Right ventricle myocardium inferior (tissue), 1 donor: ENCODE data around the gene PPP2R3A. TPM values are rescaled to one million over a fixed set of nuclear protein-coding genes. Genes with fewer than 3 reads are reported as not detected.
"Not testable (repeated sequence)": the region's sequence is repeated elsewhere in the genome, so short reads cannot be mapped to it uniquely, and the experiment has no call there.

Experiments
- ATAC-seq: fragments of 200-7000 bp; cut with Tn5 transposase; one replicate; pipeline ENCODE4 v1.9.1; 2020; ENCODE audit warnings: mild to moderate bottlenecking, moderate library complexity
- DNase-seq: peaks from one replicate; pipeline ENCODE4 v3.0.0; 2021; ENCODE audit errors: missing footprints
- intact Hi-C: fragments of 100-400 bp; cut with DNase I; formaldehyde crosslinking; loops from one replicate; pipeline ENCODE4 v1.11.0; 2022
- long read RNA-seq: library from polyadenylated mRNA; unstranded; transcript quantifications from one replicate; pipeline ENCODE4 v2.0.0, GENCODE V29; 2021
- total RNA-seq: library from RNA; stranded (reverse); fragmentation: NEBNext Ultra II Directional; extraction: Animal tissue kit (Norgen Biotek cat#: 25700); gene quantifications from one replicate; pipeline ENCODE4 v1.2.1, GENCODE V29; 2021
- donor health status: DM: no; HTN: yes; CAD: no; lungs with severe emphysema.

The PPP2R3A gene, protein sequence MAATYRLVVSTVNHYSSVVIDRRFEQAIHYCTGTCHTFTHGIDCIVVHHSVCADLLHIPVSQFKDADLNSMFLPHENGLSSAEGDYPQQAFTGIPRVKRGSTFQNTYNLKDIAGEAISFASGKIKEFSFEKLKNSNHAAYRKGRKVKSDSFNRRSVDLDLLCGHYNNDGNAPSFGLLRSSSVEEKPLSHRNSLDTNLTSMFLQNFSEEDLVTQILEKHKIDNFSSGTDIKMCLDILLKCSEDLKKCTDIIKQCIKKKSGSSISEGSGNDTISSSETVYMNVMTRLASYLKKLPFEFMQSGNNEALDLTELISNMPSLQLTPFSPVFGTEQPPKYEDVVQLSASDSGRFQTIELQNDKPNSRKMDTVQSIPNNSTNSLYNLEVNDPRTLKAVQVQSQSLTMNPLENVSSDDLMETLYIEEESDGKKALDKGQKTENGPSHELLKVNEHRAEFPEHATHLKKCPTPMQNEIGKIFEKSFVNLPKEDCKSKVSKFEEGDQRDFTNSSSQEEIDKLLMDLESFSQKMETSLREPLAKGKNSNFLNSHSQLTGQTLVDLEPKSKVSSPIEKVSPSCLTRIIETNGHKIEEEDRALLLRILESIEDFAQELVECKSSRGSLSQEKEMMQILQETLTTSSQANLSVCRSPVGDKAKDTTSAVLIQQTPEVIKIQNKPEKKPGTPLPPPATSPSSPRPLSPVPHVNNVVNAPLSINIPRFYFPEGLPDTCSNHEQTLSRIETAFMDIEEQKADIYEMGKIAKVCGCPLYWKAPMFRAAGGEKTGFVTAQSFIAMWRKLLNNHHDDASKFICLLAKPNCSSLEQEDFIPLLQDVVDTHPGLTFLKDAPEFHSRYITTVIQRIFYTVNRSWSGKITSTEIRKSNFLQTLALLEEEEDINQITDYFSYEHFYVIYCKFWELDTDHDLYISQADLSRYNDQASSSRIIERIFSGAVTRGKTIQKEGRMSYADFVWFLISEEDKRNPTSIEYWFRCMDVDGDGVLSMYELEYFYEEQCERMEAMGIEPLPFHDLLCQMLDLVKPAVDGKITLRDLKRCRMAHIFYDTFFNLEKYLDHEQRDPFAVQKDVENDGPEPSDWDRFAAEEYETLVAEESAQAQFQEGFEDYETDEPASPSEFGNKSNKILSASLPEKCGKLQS (N-terminal part only)
- 107 TPM for total RNA-seq
- long read RNA-seq, full-length matches to known transcripts = 43 of 54 reads
- long read RNA-seq, partial matches to known transcripts = 6 of 54 reads
- long read RNA-seq, other reads (novel, unspliced or antisense) = 5 of 54 reads

DNA sequence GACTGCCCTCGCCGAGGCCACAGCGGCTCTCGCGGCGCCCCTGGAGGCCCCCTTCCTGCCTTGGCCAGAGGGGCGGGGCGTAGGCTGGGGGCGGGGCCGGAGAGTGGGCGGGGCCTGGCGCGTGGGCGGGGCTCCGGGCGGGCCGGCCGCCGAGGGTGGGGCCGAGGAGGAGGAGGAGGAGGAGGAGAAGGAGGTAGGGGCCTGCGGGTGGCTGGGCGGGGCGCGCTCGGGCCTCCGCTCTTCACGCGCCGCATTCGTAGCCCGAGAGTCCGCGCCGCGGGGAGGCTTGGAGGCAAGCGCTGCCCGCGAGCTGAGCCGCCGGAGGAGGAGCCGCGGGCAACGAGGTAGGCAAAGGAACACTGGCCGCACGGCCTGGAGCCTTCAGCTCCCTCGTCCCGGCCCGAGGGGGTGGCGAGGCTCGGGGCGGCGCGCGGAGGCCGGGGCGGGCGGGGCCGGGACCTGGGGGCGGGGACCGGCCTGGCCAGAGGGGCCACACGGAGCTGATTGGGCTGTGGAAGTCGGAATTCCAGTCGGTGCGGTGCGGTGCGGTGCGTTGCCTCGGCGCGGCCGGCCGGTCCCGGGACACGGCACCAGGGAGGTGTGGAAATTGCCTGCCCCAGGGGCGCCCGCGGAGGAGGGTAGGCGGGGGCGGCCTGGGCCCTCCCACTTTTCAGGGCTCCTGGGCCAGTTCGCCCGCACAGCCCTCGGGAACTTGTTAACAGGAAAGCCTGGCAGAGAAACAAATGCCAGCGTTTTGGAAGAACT lies at the start of gene PPP2R3A:
PPP2R3A (plus strand) TSS at position 223 of the 765 bp plus-strand sequence. CDS start 35,771 bp downstream, outside the sequence.
- DNase-seq = peak; percentile 89
- intact Hi-C loops = loop anchor here (2.0 to 5.0 kb wide), 3 partner anchors 48 to 77 kb away; no protein-coding TSS in a partner anchor
- ATAC-seq = peak; percentile 97

DNA sequence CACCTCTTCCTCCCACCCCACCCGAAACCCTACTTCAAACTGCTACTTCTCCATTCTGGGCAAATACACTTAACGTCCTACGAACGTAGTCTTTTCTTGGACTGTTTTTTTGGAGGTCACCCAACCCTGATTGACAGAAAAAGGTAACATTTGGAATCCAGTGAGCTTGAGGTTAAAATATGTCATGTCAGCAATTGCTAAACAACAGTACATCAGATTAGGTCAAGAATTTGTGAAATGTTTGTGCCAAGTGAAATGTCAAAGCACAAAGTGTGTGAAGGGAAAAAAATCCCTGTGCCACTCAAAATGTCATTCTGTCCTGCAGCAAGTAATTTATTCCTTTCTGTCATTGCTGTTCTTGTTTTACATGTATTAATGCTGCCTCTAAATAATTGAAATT lies 49.2 kb upstream of the PPP2R3A start:
- DNase-seq (no peak), ATAC-seq (no peak)
- intact Hi-C loops = loop anchor here (5.0 kb wide), 1 partner anchor 51 kb away; the partner anchor contains the start of gene PPP2R3A

DNA sequence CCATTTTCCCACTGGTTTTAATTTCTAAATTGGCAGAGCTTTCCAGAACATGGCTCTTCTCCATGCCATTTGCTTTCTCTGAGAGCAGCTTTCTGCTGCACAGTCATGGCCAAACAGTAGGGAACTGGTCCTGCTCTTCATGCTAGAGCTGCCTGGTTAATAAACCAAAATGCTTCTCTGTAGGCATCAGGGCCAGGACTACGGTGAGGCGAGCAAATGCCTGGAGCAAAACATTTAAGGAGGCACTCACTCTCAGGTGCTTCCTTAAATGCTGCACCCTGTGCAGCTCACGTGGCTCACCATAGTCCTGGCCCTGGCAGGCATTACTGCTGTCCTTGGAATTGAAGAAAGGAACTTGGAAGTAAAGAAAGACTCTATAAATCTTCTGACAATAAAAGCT lies 48.5 kb upstream of the PPP2R3A start:
- intact Hi-C loops = loop anchor here (5.0 kb wide), 1 partner anchor 50 kb away; the partner anchor contains the start of gene PPP2R3A
- DNase-seq (no peak), ATAC-seq (no peak)

DNA sequence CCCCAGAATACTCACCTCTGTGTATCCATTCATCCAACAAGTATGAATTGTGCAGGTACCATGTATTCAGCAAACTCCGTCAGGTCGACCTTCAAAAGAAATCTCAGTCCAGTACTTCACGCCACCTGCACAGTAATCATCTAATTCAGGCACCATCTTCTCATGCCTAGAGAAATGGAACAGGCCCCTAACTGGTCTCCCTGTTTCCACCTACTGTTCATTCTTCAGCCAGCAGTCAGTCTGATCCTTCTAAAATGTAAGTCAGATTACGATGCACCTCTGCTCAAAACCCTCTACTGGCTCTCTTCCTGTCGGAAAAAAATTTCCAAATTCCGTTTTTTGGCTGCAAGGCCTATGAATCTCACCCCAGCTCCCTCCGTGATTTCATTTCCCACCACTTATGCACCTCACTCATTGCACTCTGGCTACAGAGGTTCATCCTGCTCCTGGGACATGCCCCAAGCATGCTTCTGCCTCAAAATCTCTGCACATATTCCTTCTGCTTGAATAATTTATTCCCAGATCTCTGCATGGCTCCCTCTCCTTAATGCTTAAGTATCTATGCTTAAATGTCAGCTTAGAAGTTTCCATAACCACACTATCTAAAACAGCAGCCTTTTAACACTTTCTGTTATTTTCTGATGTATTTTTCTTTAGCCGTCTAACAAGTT lies 47.5 kb upstream of the PPP2R3A start:
- DNase-seq = no peak
- intact Hi-C loops = loop anchor here (2.0 to 5.0 kb wide), 2 partner anchors 49 to 125 kb away; partner anchors contain the start of gene PPP2R3A
- no peak for ATAC-seq

DNA sequence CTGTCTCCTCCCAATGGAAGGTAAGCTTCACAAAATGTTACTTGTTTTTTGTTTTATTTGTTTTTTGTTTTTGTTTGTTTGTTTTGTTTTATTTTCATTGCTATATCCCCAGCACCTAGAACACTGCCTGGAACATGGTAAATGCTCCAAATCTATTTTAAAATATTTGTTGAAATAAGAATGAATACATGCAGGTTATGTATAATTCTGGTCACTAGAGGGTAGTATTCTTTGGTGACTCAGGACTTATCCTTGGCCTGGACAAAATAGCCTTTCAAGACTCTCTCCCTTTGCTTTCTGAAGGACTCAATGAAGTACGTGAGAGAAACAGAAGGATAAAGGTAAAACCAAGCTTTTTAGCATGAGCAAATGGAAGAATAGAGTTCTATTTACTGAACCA lies 46.9 kb upstream of the PPP2R3A start:
- DNase-seq (no peak), ATAC-seq (peak; percentile 62)
- intact Hi-C loops = loop anchor here (2.0 to 5.0 kb wide), 2 partner anchors 49 to 124 kb away; partner anchors contain the start of gene PPP2R3A

DNA sequence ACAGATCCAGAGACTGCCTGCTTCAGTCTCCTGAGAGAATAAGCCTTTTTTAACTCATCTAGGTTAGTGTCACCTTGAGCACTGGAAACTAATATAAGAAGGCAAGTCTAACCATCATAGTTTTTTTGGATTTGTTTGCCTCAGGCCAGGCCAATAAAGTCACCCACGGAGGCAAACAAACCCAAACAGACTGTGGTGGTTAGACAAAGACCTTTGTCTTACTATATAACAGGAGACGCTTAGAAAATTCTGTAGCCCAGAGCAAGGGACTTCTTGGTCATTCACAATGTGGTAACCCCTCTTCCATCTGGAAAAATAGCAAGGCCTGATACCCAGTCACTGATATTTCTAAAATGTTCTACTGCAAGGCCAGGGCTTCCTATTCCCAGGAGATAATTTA lies 45.3 kb upstream of the PPP2R3A start:
- ATAC-seq (no peak), DNase-seq (no peak)
- intact Hi-C loops = no loop called here

DNA sequence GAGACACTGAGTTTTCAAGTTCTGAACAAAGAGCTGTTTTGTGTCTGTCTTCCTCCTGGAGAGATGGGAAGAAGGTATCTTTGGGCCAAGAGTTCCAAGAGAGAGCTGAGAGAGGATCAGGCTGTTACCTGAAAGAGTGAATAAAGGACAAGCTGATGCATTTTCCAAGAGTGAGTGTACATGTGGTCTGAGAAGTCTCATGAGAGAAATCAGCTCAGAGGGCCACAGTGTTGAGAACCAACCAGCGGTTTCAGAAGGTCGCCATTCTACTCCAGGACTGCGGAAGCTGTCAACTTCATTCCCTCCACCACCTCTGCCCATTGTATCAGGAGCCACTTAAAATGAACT lies 42.7 kb upstream of the PPP2R3A start:
- ATAC-seq (no peak), DNase-seq (no peak)
- intact Hi-C loops = no loop called here

DNA sequence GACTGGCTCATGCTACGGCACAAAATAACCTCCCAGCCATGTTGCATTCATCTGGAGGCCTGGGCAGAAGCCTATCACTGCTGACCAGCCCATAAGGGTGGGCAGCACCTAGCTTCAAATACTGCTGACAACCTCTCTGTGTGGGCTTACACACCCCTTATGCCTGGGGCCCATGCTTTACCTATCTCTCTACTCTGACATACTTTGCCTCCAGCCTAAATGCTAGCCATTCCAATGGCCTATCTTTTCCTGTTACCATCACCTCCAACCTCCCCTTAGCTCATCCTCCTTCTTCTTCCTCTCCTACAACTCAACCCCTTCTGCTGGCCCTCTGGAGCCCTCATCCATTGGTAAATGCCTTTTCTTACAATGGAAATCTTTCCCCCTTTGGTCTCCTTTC lies 41.0 kb upstream of the PPP2R3A start:
- DNase-seq (no peak), ATAC-seq (no peak)
- intact Hi-C loops = no loop called here

DNA sequence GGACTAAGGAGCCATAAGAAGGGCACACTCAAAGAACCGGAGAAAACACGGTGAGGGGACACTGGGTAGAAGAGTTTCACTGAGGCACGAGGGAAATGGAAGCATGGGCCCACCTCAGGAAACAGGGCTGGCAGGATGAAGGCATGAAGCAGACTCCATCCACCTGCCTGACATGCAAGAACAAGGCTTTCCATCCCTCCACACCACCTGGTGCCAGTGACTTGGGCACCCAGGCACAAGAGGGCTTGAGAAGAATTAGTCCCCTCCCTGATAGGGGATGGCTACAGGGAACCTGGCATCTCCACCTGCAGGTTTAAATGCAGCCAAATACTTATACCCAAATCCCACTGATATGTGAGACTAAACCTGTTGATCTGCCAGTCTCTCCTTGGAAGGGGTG lies 38.9 kb upstream of the PPP2R3A start:
- no peak for DNase-seq
- intact Hi-C loops = no loop called here
- no peak for ATAC-seq

DNA sequence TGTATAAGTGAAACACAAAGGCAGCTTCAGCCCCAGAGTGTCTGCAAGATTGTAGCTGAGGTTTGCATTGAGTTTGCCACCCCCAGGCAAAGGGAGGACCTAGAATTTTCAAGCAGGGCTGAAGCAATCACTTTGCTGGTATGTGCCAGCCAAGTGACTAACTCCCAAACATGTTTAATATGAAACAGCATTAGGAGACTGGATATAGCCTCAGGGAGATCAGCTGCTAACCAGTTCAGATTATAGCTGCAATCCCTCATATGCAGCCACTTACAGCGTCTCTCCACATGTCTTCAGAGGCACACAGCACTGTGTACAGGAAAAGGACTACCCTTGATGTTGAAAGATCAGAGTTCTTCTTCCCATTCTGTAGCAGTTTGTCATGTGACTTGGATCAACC lies 38.4 kb upstream of the PPP2R3A start:
- no peak for DNase-seq
- intact Hi-C loops = no loop called here
- ATAC-seq = no peak

DNA sequence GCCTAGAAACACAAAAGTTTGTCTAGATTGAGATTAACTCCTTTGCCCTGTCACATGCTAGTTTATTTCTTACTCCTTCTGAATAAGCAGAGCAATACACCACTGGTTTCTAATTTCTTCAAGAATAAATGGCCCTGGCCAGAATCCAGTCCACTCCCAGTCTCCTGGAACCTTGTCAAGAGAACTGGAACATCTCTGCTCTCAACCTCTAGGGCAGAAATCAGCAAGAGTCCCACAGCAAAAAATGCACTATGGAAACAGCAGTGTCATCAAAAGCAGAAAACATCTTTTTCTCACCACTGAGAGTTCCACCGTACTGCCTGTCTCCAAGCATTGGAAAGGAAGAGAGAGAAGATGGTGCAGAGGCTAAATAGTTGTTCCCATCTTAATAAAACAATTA lies 35.9 kb upstream of the PPP2R3A start:
- intact Hi-C loops = no loop called here
- ATAC-seq (peak; percentile 79), DNase-seq (no peak)

DNA sequence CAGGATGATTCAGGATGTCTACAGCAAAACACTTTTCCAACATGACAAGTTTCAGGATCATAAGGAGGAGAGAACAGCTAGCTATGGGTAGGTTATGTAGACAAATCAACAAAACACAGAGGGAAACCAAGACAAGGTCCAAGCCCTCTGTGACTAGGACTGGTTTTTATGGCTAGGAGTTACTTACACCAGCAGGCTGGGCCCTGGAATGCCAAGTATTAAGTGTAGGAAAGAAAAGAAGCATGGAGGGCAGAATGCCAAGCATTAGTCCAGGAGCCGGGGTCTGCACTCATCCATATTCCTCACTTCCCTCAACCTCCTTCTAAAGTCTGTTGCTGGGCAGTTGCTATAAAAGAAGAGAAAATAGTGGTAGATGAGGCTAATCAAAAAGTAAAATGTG lies 35.3 kb upstream of the PPP2R3A start:
- no peak for DNase-seq
- intact Hi-C loops = no loop called here
- no peak for ATAC-seq

DNA sequence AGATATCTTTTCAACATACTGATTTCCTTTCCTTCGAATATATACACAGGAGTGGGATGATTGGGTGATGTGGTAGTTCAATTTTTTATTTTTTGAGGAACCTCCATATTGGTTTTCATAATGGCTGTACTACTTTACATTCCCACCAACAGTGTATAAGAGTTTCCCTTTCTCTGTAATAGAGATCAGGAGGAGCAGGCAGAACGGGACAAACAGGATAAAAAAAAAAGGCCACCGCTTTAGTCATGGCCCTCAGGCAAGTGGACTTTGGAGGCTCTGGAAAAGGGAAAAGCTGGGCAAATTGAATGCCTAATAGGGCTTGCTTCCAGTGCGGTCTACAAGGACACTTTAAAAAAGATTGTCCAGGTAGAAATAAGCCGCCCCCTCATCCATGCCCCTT lies 30.4 kb upstream of the PPP2R3A start:
- not testable (repeated sequence) for ATAC-seq, DNase-seq

DNA sequence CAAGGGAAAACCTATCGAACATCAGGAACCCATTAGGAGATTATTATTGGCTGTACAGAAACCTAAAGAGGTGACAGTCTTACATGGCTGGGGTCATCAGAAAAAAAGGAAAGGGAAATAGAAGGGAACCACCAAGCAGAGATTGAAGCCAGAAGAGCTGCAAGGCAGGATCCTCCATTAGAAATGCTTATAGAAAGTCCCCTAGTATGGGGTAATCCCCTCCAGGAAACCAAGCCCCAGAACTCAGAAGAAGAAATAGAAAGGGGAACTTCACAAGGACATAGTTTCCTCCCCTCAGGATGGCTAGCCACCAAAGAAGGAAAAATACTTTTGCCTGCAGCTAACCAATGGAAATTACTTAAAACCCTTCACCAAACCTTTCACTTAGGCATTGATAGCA lies 27.8 kb upstream of the PPP2R3A start:
- ATAC-seq, DNase-seq, intact Hi-C loops: not testable (repeated sequence)

More for the DNA sequence above, 30.4 kb upstream of the PPP2R3A start:
- intact Hi-C loops = not testable (repeated sequence)

DNA sequence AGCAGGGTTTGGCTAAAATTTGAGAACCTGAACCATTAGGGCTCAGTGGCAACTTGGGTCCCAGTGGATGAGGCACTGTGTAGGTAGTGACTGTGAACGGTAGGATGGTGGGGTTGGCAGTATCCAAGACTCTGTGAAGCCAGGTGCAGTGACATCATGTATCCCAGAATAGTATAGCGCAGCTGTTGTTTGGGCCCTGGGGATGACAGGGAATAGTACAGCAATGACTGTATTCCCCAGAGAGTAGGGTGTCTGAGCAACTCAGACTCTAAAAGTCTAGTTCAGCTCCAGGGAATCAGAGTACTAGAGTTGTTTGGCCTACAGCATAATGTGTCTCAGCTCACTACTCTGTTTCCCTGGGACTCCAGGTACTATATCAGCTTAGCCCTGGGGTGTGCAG lies 20.7 kb upstream of the PPP2R3A start:
- intact Hi-C loops = no loop called here
- DNase-seq (no peak), ATAC-seq (no peak)

DNA sequence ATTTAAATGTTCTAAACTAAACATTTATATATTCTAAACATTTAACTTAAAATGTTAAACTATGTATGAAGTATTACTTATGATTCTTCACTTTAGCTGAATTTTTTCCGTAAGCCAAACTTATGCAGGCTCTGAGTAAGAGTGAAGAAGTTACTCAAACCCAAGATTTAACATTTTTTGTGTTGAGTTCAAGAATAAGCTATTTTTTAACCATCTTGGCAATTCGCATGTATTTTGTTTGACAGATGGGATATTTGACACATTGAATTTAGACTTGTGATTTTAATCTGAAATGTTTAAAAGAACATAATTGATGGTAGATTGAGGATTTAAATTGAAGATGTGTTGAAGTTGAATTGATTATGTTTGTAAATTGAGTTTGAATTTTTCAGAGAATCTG lies 14.6 kb upstream of the PPP2R3A start:
- DNase-seq (no peak), ATAC-seq (no peak)
- intact Hi-C loops = no loop called here

DNA sequence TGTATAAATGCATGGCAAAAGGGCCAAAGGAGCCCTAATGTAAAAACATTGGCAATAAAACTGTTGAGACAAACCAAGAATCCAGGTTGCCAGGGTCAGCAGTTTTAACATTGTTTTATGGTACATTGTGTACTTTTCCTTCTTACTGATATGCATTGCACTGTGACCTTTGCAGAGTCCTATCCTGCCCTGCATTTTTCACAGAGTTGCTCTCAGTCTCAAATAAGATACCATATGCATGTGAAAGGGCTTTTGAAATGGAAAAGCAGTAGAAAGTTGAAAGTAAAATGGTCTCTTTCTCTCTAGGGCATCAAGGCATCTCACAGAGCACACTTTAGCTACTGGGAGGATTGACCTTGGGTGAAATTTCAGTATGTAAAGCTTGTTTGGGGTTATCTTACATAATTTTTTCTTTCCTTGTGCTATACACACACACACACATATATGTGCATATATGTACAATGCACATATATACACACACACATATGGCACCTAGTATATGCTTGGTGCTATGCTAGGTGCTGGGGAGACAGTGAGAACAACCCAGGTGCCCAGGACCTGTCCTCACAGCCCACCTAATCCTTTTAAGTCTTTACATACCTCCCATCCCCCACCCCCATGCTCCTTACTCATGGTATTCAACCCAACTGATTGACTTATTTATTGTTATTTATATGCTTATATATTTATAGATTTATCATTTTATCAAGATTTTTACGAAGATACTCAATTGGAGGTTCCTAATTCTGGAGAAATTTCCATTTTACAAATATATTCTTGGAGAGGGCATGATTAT lies 1.2 kb upstream of the PPP2R3A start:
- intact Hi-C loops = no loop called here
- no peak for DNase-seq
- ATAC-seq = no peak
